HG02588 (cell line): ENCODE results near the gene COL4A1.
"Not testable (repeated sequence)": the region's sequence is repeated elsewhere in the genome, so short reads cannot be mapped to it uniquely, and the experiment has no call there.

Experiments used
- ATAC-seq: cut with Tn5 transposase; IDR thresholded peaks from one replicate; pipeline ENCODE4 v1.9.1; 2021; ENCODE audit warnings: mild to moderate bottlenecking, moderate library complexity; ENCODE audit not compliant: unreplicated experiment

The COL4A1 gene

DNA sequence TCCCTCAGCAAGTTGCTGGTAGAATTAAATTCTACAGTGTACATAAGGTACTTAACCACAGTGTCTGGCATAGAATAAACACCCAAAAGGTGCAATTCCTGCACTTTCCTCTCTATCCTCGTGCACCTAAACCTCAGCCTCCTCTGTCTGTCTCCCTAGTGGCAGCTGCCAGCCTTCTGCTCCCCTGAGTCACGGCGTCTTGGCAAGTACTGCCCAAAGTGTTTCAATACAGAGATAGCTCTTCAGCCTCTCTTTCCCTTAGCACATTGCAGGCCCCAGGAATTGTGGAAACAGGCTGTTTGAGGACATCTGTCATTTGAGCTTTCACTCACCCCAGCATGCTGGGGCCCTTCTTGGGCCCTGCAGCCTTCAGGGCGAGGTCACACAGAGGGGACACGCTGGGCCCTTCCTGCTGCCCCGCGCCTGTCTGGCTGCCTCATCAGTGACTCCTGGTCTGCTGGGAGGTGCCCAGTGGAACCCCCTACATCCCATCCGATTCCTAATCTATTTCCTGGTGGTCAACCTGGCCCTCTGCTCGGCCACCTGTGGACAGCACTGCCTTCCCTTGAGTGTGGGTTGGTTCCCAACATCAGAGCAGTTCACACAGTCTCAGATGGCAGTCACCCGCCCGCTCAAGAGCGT, 19.4 kb upstream of the COL4A1 start:
- no peak for ATAC-seq

GRCh38 chr13:110324026-110324749, 17.2 kb upstream of the COL4A1 start:
- no peak for ATAC-seq

- no peak for ATAC-seq
Observed at GRCh38 chr13:110323172-110323891, 16.4 kb upstream of the COL4A1 start.

DNA sequence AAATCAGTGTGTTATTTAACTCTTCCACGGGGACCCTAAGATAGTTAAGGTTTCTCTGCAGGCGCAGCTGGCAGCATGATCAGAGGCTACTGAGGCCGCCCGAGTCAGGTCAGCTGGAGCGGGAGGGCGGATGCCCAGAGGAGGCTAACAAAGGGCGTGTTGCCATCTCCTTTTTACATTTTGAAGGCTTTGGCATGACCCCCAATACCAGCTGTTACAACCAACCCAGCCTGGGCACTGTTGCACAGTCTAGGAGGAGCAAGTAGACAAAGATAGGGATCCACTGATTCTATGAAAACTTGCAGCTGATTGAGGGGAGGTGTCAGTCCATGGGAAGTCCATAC, 15.8 kb upstream of the COL4A1 start:
- ATAC-seq = no peak

DNA sequence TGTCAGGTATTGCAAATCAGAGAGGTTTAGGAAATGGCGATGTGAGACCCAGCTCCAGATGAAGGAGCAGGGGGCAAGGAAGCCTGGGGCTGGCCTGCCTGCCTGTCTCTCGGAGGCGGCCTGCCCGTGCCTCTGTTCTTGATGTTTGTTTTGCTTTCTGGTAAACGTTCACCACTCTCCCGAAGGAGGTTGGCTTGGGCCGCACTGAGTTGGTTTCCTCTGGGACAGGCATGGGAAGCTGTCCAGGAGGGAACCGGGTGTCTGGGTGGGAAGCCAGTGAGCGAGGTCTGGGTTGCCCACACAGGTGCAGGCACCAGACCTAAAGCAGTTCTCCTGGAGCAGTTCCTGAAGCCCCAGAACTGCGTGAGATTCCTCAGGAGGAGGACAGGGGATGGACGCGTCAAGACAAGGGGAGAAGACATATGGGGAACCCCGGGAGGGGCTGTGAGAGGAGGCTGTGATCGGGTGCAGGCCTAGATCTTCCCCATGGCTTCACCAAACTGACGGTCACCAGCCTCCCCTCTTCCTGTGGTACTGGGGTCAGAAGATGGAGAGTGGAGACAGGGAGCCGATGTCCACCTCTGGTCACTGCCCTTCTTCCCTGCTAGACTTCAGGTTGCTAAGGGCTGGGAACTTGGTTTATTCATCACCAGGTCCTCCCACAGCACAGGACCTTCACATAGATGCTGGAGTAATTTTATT, 15.3 kb upstream of the COL4A1 start:
- no peak for ATAC-seq

- ATAC-seq = not testable (repeated sequence)
Observed at GRCh38 chr13:110321573-110321972, 14.6 kb upstream of the COL4A1 start.

DNA sequence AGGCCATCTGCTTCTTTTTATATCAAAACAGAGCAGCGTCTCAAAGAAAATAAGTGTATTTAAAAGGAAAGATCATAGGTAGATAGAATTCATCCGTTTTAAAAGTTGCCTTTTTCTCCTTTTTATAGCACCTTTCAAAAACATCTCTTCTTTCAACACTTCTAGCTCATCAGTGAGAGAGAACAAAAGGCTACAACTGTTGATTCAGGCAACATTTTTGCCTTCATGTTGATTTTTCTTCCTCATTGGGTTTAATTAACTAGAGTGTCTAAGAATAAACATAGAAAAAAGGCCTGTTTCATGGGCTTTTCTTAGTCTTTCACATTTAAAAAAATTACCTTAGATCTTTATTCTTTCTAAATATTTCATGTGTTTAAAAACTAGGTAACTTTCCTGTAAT, 13.7 kb upstream of the COL4A1 start:
- ATAC-seq = no peak

DNA sequence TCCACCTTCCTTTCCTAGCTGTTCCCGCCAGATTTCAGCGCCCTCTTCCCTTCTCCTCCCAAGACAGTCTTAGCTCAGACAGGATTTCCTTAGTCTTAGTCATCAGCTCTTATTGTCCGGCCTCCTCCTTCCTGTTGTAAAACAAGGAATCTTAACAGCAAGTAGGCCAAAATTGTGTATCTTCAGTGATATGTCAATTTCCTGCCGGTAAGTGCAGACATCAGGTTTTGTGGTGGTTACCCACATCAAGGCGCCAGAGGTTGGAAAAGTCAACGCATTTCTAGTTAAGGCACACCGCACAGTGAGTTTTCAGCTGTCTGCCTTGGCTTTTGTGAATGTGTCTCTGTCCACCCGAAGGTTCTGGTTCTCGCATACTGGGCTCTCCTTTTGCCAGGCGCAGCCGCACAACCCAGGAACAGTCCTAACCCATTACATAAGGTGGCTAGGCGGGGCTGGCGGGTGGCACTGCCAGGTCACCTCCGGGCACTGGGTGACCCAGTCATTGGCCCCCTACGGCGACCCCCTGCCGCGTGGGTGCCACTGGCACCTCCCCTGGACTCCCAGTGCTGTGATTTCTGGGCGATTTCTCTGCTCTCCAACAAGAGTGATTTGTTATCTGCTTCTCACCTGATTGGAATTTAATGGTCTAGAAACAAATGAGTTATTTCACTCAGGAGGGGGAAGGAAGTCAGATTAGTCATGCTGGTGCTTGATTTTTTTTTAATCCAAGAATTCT, 13.0 kb upstream of the COL4A1 start:
- ATAC-seq = no peak

DNA sequence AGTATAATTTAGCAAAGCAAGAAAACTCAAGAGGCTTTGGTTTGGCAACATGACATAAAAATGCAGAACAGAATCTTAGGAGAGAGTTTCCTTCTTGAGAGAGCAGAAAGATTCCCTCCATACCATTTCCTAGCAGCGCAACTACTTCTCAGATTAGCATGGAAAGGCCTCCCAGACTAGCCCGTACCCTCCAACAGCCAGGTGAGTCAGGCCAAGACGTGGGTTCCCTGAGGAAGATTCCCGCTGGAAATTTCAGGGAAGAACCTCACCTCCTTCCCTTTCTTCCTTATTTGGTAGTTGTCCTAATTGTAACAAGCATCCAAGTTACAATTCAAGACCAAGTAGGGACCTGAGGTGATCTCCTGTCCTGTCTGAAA, 12.4 kb upstream of the COL4A1 start:
- ATAC-seq = no peak

DNA sequence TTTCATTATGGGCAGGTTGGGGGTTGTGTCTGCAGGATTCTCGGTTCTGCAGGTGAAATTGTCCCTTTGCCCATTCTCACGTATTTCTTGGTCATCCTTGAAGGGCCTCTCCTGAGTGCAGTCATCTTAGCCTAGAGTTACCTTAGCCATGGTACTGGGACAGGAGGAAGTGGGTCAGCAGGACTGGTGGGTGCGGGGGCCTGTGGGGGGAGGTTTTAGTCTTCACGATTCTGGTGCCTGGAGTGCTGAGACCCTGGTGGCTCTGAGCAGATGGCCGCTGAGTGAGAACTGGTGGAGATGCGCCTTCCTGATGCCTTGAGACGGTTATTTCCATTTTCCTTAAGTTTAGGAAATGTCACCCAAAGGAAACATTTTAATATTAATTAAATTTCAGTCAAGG, 12.0 kb upstream of the COL4A1 start:
- no peak for ATAC-seq

DNA sequence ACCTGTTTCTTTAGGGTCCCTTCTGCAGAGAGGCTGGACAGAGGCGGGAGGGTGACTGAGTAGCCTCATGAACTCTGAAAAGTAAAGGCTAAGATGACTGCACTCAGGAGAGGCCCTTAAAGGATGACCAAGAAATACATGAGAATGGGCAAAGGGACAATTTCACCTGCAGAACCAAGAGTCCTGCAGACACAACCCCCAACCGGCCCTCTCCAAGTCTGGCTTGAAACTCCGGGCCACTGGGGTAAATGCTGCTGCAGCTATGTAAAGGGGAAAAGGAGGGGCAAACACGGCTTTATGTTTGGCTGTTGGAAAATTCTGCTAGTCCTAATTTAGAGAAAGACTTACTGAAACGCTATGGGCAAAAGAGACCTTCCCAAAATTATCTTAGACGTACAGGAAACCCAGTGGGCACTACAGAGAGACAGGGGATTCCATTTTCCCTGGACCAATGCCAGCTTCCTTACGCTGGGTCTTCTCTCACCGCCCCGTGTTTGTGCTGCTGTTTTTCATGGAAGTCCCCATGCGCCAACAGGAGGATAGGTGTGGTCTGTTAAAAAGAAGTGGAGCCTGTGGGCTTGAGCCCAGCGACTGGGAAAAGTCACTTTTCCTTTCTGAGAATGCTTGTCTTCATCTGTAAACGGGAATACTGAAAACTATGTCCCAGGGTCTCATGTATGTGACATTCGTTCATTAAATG, 10.7 kb upstream of the COL4A1 start:
- no peak for ATAC-seq

DNA sequence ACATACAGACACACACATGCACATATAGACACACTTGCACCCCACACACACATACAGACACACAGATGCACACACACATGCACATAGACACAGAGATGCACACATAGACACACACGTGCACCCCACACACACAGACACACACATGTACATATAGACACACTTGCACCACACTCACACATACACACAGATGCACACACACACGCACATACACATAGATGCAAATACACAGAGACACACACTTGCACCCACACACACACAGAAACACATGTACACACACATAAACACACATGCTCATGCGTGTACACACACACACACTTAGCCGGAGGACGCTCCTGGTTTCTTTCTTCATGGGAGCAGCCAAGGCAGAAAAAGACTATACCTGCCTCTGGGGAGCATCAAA, 10.1 kb upstream of the COL4A1 start:
- ATAC-seq = no peak

GRCh38 chr13:110316196-110316595, 9.2 kb upstream of the COL4A1 start:
- ATAC-seq = no peak

DNA sequence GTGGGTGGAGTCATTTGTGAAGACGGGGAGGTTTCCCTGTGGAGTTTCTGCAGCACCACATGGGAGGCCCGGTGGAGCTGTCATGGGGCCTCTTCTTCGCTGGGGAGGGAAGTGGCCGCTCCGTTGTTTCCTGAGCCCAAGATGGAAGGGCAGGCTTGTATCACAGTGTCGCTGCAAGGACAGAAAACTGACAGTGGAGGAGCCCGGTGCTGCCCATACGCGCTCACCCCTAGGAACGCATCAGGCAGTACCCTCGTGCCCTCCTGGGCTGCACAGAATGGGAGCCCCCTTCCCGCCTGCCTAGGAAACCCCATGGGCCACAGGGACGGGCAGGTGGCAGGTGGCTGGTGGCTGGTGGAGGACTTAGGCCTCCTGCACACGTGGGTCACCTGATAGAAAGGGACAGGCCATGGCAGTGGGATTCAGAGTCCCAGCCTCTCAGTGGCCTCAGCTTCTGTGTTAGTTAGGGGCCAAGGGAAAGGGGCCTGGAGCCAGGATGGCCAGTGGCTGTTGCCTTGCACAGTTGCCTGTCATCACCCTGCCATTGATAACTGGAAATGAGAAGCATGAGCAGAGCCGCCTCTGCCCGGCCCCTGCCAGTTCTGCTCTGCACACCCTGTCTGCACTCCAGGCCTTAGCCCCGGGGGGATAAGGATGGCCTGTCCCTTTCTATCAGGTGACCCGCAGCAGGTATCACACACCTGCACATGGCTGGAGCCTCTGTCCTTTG, 7.7 kb upstream of the COL4A1 start:
- ATAC-seq = no peak

- not testable (repeated sequence) for ATAC-seq
Observed at GRCh38 chr13:110313733-110314132, 6.8 kb upstream of the COL4A1 start.

DNA sequence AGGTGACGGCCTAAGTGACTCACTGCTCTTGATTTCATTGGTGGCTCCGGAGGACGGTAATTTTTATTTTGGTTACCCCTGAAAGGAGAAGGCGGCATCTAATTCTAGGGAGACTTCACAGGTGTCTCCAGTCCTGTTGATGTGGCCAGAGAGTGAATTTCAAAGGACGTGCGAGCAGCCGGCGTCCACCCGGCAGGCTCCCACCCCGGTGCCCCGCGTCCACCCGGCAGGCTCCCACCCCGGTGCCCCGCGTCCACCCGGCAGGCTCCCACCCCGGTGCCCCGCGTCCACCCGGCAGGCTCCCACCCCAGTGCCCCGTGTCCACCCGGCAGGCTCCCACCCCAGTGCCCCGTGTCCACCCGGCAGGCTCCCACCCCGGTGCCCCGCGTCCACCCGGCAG, 6.3 kb upstream of the COL4A1 start:
- ATAC-seq = not testable (repeated sequence)

- no peak for ATAC-seq
Observed at GRCh38 chr13:110312339-110313031, 5.5 kb upstream of the COL4A1 start.

DNA sequence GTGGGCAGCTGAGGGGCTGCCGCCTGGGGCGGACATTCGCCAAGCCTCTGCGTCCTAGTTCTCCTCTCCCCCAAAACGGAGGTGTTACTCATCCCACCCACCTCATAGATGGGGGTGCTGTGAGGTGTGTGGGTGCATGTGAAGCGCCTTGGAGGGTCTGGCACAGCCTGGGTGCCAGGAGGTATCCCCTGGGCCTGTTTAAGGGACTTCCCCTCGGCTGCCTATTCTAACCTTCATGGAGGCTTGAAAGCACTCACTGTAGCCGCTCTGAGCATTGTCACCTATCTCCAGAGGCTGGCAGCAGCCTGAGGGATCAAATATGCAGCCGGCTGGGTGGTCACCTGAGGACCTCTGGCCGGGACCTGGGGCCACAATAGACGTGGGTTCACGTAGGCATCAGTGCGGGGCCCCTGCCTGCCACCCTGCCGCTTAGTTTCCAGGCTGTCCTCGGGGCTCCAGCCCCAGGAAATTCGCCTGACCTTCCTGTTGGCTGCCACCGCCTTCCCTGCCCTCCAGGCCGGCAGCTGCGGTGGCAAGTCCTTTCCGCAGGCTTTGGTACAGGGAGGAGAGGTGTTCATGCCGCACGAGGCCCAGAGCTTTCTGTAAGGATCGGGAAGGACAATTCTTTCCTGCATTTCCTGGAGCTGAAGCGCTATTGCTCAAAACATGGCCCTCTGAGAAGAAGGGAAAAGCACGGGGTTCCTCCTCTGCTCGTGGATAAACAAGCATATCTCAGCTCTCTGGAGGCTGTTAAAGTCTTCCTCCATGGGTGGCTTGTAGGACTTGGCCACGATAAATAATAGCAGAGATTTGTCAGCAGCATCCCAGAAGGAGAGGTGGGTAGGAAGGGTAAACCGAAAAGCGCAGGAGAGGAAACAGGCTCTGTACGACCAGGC, 4.7 kb upstream of the COL4A1 start:
- no peak for ATAC-seq
